GM12873 (cell line): ENCODE results near the gene ZNF593OS.

Experiments used
- CTCF ChIP-seq: IDR thresholded peaks from 2 replicates; pipeline ENCODE4 v1.5.1; 2012; ENCODE audit warnings: low read depth, mild to moderate bottlenecking, moderate library complexity, low read length, control low read depth; ENCODE audit not compliant: insufficient read depth; ENCODE audit errors: missing control alignments

The ZNF593OS gene

GRCh38 chr1:26122988-26123973 is 48.4 kb downstream of the ZNF593OS start:
- no peak for TF ChIP-seq CTCF

GRCh38 chr1:26121854-26122773 is 49.5 kb downstream of the ZNF593OS start:
- no peak for TF ChIP-seq CTCF

- TF ChIP-seq CTCF, result no peak
Observed at GRCh38 chr1:26119892-26120608, 51.6 kb downstream of the ZNF593OS start.
